ENCODE measurements around the gene HOXD9. TPM values are rescaled to one million over a fixed set of nuclear protein-coding genes. Genes with fewer than 3 reads are reported as not detected.

The HOXD9 gene
- total and polyA plus RNA-seq, 2 of the 8 experiments (the other 6 are each of a cell fraction or from before 2014, with no cell fraction given) = not detected

GRCh38 chr2:176138526-176138922 lies 16.0 kb downstream of the HOXD9 start:
- DNase-seq (ENCODE audit: low read depth in 1 of 2, low spot score in 2 of 2) = peak in 1 of 2 experiments; percentile 38
- no peak overlapping the region for H3K4ac ChIP-seq (replicated peaks; ENCODE audit: insufficient read length, low read depth, low read length)
- H2BK5ac ChIP-seq (ENCODE audit: low read depth, low read length) = no peak overlapping the region
- peaks cover 86 to 100% (median 97%) of the 10 kb centered on the region in 4 experiments for H3K27me3 ChIP-seq (replicated peaks in 1 of 4; ENCODE audit: control insufficient read depth in 3 of 4, extremely low read depth in 1 of 4, insufficient read depth in 3 of 4, low read length in 3 of 4)
- no peak overlapping the region for H3K4me3 ChIP-seq (ENCODE audit: extremely low read depth in 1 of 4, insufficient read depth in 2 of 4, low read depth in 3 of 4, low read length in 4 of 4)
- no peak overlapping the region for H4K91ac ChIP-seq (replicated peaks; ENCODE audit: insufficient read length, low read length)
- no peak overlapping the region for H2BK20ac ChIP-seq (ENCODE audit: low read length)
- 0 out of 2 replicates have a peak, but pooled peaks have one; percentile 45 for TF ChIP-seq SUZ12 (IDR thresholded peaks at IDR 0.05; ENCODE audit: low read length)
- peak; percentile 96 for TF ChIP-seq RNF2 (IDR thresholded peaks at IDR 0.05; ENCODE audit: borderline replicate concordance, low read depth, low read length, missing control alignments, poor library complexity, severe bottlenecking)
- TF ChIP-seq CTCF (IDR thresholded peaks at IDR 0.05; ENCODE audit: control extremely low read depth in 1 of 3, insufficient read depth in 1 of 3, low read depth in 1 of 3, low read length in 3 of 3) = no peak
- TF ChIP-seq MAFK (IDR thresholded peaks at IDR 0.05; ENCODE audit: low read depth, low read length) = no peak
- no peak for FAIRE-seq
- no peak overlapping the region for H2AFZ ChIP-seq (ENCODE audit: low read length)
- H3K36me3 ChIP-seq (ENCODE audit: control insufficient read depth in 2 of 4, insufficient read depth in 4 of 4, low read length in 3 of 4) = peaks cover 0 to 10% (median 0%) of the 10 kb centered on the region in 4 experiments; a peak in 1 of 8 replicates
- no peak overlapping the region for H3K56ac ChIP-seq (replicated peaks; ENCODE audit: insufficient read length, low read depth, low read length)
- peaks cover 3% of the 10 kb centered on the region; the same call in 1 of the 2 replicates for H3K23me2 ChIP-seq (ENCODE audit: low read depth, low read length)
- peaks cover 0 to 9% (median 4%) of the 10 kb centered on the region in 4 experiments; a peak in 5 of 7 replicates for H3K4me1 ChIP-seq (replicated peaks in 1 of 4; ENCODE audit: control insufficient read depth in 3 of 4, insufficient read depth in 4 of 4, low read length in 3 of 4)
- H2BK12ac ChIP-seq (ENCODE audit: low read depth, low read length) = no peak overlapping the region
- no peak overlapping the region for H3K14ac ChIP-seq (ENCODE audit: insufficient read length)
- ChIA-PET CTCF (ENCODE audit: partially characterized antibody) (interaction anchor here (1.0 to 10.0 kb wide), 18 partner anchors 11 to 676 kb away, joined by 3 to 119 read pairs (median 15); partner anchors contain the start of genes HOXD4 and HOXD9), POLR2A (ENCODE audit: partially characterized antibody) (no interaction called here)
- no peaks in the 10 kb centered on the region for H3K79me1 ChIP-seq (ENCODE audit: low read depth, low read length)
- H3K4me2 ChIP-seq (ENCODE audit: insufficient read depth in 1 of 2, low read depth in 2 of 2, low read length in 2 of 2) = no peak overlapping the region
- peak overlapping the region; percentile 40; the same call in 1 of the 2 replicates for H4K8ac ChIP-seq (ENCODE audit: extremely low read depth, insufficient read depth, low read length)
- H2BK15ac ChIP-seq (ENCODE audit: low read length) = no peak overlapping the region
- no peaks in the 10 kb centered on the region for H3K9me3 ChIP-seq (ENCODE audit: insufficient read depth in 2 of 2, low read depth in 1 of 2, low read length in 1 of 2)
- no peak overlapping the region for H2AK5ac ChIP-seq (ENCODE audit: low read depth, low read length)
- H3K27ac ChIP-seq (ENCODE audit: low read depth, low read length) = no peak overlapping the region
- no peak overlapping the region for H3K18ac ChIP-seq (ENCODE audit: extremely low read depth, low read length)
- H2BK120ac ChIP-seq (replicated peaks; ENCODE audit: low read depth, low read length) = no peak overlapping the region
- peaks cover 4 to 20% of the 10 kb centered on the region in 2 experiments for H4K20me1 ChIP-seq (replicated peaks in 1 of 2; ENCODE audit: control insufficient read depth in 1 of 2, insufficient read depth in 2 of 2, low read length in 2 of 2)
- H3K9ac ChIP-seq (replicated peaks in 1 of 4; ENCODE audit: extremely low read depth in 1 of 4, low read depth in 3 of 4, low read length in 3 of 4) = no peak overlapping the region
- WGBS, 2 experiments (ENCODE audit: extremely low coverage in 1 of 2, insufficient coverage in 1 of 2, insufficient read length in 1 of 2, insufficient replicate concordance in 2 of 2, low coverage in 1 of 2, low lambda C conversion rate in 2 of 2, missing lambda C conversion rate in 1 of 2) = 49% methylated on average over 14 of the region's 14 CpGs; no CpG with 5 or more reads in 1 of the 2 experiments
- H3K23ac ChIP-seq (ENCODE audit: insufficient read length) = no peak overlapping the region
- H4K5ac ChIP-seq (ENCODE audit: insufficient read length, low read depth, low read length) = no peak overlapping the region
- no peaks in the 10 kb centered on the region for H3K79me2 ChIP-seq (ENCODE audit: control insufficient read depth in 1 of 2, insufficient read depth in 2 of 2, low read length in 2 of 2)
